ENCODE measurements around the gene TFEC. TPM values are rescaled to one million over a fixed set of nuclear protein-coding genes. Genes with fewer than 3 reads are reported as not detected.

The TFEC gene
- total and polyA plus RNA-seq, 2 donors (not counting 3 experiments of a cell fraction or from before 2014, with no cell fraction given) = 3.6 to 7.9 TPM

DNA sequence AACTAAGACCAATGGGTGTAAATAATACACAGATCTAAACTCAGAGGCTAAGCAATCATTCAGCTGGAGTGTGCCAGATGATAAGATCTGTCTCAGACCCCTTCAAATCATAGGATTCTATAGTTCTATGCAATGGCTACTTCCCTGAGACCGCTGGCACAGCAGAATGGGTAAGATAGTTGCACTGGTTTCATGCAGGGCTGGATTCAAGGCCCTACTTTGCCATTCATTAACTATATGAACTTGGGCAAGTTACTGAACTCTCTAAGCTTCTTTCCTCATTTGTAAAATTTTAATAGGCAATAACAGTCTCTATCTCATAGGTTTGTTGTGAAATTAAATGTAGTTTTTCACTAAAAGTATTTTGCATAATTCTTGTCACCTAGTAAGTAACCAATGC, 62.0 kb downstream of the TFEC start:
- Histone ChIP-seq H3K9ac (replicated peaks; ENCODE audit: extremely low read depth, insufficient read depth, low read length) (no peak overlapping the region), H3K4me1 (ENCODE audit: control insufficient read depth, extremely low read depth, insufficient read depth, low read length) (no peaks in the 10 kb centered on the region), H3K9me3 (replicated peaks; ENCODE audit: control insufficient read depth, insufficient read depth, low read length) (no peaks in the 10 kb centered on the region), H3K9me1 (replicated peaks; ENCODE audit: control insufficient read depth, extremely low read depth, insufficient read depth, low read length) (no peaks in the 10 kb centered on the region), H3K36me3 (ENCODE audit: control insufficient read depth in 2 of 2, extremely low read depth in 1 of 2, insufficient read depth in 2 of 2, low read length in 2 of 2) (no peaks in the 10 kb centered on the region), H3K79me2 (ENCODE audit: control insufficient read depth, insufficient read depth, low read length) (no peaks in the 10 kb centered on the region), H3K4me3 (replicated peaks in 1 of 3; ENCODE audit: insufficient read depth in 1 of 3, low read depth in 1 of 3, low read length in 3 of 3) (no peak overlapping the region), H3K27ac (ENCODE audit: insufficient read depth, low read depth, low read length) (no peak overlapping the region), H3K27me3 (ENCODE audit: control insufficient read depth in 2 of 2, insufficient read depth in 2 of 2, low read length in 2 of 2) (no peaks in the 10 kb centered on the region), H4K20me1 (replicated peaks; ENCODE audit: control insufficient read depth, extremely low read depth, insufficient read depth, low read length) (no peaks in the 10 kb centered on the region), H3K4me2 (ENCODE audit: insufficient read depth, low read length) (no peak overlapping the region), H2AFZ (ENCODE audit: low read depth, low read length) (no peak overlapping the region)
- DNase-seq (ENCODE audit: low read depth, low spot score) (no peak), FAIRE-seq (no peak)
- dilution Hi-C loops (cut with MboI; ENCODE audit: extremely low pct_ligation_motif_present, low sequenced_read_pairs) (no loop called here), intact Hi-C loops (cut with micrococcal nuclease) (no loop called here)
- no TSS peak for BruUV-seq (replicated peaks)
- ChIA-PET CTCF (no interaction called here), POLR2A (no interaction called here)
- TF ChIP-seq, protein P1, sequence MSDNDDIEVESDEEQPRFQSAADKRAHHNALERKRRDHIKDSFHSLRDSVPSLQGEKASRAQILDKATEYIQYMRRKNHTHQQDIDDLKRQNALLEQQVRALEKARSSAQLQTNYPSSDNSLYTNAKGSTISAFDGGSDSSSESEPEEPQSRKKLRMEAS (IDR thresholded peaks at IDR 0.05; ENCODE audit: insufficient read depth, insufficient read length) = no peak
- no peak for TF ChIP-seq JUN (IDR thresholded peaks at IDR 0.05; ENCODE audit: borderline replicate concordance, insufficient read depth, insufficient read length, low read depth)
- TF ChIP-seq, protein P2, sequence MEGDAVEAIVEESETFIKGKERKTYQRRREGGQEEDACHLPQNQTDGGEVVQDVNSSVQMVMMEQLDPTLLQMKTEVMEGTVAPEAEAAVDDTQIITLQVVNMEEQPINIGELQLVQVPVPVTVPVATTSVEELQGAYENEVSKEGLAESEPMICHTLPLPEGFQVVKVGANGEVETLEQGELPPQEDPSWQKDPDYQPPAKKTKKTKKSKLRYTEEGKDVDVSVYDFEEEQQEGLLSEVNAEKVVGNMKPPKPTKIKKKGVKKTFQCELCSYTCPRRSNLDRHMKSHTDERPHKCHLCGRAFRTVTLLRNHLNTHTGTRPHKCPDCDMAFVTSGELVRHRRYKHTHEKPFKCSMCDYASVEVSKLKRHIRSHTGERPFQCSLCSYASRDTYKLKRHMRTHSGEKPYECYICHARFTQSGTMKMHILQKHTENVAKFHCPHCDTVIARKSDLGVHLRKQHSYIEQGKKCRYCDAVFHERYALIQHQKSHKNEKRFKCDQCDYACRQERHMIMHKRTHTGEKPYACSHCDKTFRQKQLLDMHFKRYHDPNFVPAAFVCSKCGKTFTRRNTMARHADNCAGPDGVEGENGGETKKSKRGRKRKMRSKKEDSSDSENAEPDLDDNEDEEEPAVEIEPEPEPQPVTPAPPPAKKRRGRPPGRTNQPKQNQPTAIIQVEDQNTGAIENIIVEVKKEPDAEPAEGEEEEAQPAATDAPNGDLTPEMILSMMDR (IDR thresholded peaks at IDR 0.05; ENCODE audit: extremely low read depth in 1 of 2, insufficient read depth in 1 of 2, low read depth in 1 of 2, low read length in 2 of 2) = no peak
- TF ChIP-seq FOS (IDR thresholded peaks at IDR 0.05; ENCODE audit: borderline replicate concordance, insufficient read depth, low read length) = no peak
- no peak for TF ChIP-seq EZH2 (IDR thresholded peaks at IDR 0.05; ENCODE audit: borderline replicate concordance, low read depth, low read length, severe bottlenecking)
- no peak for TF ChIP-seq GATA2 (IDR thresholded peaks at IDR 0.05; ENCODE audit: insufficient read depth, insufficient read length, low read depth, low read length)
- no peak for TF ChIP-seq POLR2AphosphoS5 (IDR thresholded peaks at IDR 0.05; ENCODE audit: insufficient read depth, low read depth, low read length)
